Measurements from ENCODE around the gene FMO5.
"Not testable (repeated sequence)": the region's sequence is repeated elsewhere in the genome, so short reads cannot be mapped to it uniquely, and the experiment has no call there.

Gene FMO5

DNA sequence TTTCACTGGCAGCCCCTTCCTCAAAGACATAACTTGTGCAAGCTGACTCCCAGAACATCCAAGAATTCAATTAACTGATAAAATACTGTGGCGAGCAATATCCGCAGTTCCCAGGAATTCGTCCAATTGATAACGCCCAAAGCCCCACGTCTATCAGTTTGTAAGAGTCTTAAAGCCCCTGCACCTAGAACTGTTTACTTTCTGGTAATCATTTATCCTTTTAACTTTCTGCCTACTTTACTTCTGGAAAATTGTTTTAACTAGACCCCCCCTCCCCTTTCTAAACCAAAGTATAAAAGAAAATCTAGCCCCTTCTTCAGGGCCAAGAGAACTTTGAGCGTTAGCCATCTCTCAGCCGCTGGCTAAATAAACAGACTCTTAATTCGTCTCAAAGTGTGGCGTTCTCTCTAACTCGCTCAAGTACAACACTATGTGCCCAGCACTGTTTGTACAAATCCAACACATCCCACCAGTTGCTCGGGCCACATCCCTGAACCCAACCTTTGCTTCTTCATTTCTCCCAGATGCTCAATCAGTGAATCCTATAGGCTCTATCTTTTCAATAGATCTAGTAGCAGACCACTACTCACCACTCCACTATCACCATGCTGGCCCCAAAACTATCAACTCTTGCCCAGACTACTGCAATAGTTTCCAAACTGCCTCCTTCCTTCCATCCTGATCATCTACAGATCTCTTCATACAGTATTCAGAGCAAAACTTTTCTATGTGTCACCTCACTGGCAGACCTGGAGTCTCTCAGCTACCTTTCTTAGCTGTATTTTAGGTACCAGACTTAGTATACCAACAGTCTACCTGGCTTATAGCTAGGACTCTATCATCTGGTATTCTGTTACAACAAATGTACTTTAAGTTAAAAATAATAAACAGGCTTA is 14.0 kb upstream of the FMO5 start:
- no peak overlapping the region for H3K4me3 ChIP-seq (ENCODE audit: low read depth, low read length)
- TF ChIP-seq, protein P1, sequence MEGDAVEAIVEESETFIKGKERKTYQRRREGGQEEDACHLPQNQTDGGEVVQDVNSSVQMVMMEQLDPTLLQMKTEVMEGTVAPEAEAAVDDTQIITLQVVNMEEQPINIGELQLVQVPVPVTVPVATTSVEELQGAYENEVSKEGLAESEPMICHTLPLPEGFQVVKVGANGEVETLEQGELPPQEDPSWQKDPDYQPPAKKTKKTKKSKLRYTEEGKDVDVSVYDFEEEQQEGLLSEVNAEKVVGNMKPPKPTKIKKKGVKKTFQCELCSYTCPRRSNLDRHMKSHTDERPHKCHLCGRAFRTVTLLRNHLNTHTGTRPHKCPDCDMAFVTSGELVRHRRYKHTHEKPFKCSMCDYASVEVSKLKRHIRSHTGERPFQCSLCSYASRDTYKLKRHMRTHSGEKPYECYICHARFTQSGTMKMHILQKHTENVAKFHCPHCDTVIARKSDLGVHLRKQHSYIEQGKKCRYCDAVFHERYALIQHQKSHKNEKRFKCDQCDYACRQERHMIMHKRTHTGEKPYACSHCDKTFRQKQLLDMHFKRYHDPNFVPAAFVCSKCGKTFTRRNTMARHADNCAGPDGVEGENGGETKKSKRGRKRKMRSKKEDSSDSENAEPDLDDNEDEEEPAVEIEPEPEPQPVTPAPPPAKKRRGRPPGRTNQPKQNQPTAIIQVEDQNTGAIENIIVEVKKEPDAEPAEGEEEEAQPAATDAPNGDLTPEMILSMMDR (IDR thresholded peaks at IDR 0.05; ENCODE audit: low read depth, low read length), result no peak
- in situ Hi-C loops (cut with HindIII; ENCODE audit: low sequenced_read_pairs), result no loop called here
- no peak for DNase-seq (ENCODE audit: low read depth, low spot score)

DNA sequence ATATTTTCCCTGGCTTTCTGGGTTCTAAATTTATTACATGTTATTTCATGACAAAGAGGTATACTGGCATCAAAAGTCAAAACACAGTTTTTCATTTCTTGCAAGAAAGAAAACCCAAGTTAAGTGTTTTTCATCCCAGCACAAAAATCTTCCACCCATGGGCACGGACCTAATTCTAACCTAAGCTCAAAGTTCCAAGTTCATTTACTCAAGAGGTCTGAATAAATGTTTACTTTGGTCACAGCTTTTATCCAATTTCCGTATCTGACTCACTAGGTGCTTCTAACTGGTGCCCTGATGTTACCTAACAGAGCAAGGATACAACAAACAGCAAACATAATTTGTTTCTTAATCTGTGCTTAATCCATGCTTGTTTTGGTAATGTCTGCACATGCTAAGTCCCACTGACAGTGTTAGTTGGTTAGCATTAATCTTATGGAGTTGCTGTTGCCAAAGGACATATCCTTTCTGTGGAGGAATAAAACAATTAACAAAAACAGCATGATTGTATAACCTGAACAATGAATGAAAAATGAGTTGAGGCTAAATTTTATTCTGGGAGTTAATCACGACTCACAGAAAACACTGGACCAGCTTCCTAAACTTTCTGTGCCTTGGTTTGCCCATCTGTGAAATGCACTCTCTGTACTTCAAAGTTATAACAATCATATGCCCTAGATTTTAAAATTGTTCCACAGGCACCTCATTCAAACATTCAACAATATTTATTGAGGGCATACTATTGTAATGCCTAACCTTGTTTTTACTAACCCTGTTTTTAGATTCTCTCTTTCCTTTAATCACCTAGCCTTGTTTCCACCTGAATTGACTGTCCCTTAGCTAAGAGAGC is 13.1 kb upstream of the FMO5 start:
- in situ Hi-C loops (cut with HindIII; ENCODE audit: low sequenced_read_pairs), result no loop called here
- H3K4me3 ChIP-seq (ENCODE audit: low read depth, low read length), result no peak overlapping the region
- TF ChIP-seq, protein P1 (IDR thresholded peaks at IDR 0.05; ENCODE audit: low read depth, low read length), result no peak
- DNase-seq (ENCODE audit: low read depth, low spot score), result no peak

DNA sequence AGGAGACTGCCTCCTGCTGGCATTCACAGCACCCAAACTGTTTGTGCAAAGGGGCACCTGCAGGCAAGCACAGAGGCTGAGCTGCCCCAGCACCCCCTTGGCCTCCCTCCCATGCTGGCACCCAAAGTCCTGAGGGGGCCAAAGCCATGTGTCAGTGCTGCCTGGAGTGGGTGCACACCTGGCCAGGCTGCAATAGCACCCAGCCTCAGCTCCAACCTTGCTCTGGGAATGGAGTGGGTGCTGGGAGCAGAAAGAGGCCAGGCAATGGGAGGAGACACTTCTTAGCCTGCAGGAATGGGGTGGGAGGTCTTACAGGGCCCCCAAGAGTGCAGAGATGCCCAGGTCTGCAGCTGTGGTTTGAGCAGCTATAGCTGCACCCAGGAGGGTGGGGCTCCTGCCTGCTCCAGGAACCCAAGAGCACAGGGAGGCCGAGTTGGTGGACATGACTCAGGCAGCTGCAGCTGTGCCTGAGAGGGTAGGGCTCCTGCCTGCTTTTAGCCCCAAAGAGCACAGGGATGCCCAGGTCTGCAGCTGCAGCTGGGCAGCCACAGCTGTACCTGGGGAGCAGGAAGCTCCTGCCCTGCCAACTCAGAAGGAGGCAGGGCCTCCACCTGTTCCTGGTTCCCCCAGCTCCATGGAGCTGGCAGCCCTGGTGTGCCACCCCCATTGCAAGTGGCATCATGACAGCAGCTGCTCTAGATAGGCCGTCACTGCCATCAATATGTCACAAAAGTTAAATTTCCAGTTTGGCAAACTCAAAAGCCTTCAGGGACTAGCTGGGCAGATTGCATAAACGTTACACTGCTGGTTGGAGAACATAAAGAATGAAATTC is 12.0 kb upstream of the FMO5 start:
- H3K4me3 ChIP-seq (ENCODE audit: low read depth, low read length), result no peak overlapping the region
- in situ Hi-C loops (cut with HindIII; ENCODE audit: low sequenced_read_pairs), result no loop called here
- no peak for DNase-seq (ENCODE audit: low read depth, low spot score)
- TF ChIP-seq, protein P1 (IDR thresholded peaks at IDR 0.05; ENCODE audit: low read depth, low read length), result no peak

DNA sequence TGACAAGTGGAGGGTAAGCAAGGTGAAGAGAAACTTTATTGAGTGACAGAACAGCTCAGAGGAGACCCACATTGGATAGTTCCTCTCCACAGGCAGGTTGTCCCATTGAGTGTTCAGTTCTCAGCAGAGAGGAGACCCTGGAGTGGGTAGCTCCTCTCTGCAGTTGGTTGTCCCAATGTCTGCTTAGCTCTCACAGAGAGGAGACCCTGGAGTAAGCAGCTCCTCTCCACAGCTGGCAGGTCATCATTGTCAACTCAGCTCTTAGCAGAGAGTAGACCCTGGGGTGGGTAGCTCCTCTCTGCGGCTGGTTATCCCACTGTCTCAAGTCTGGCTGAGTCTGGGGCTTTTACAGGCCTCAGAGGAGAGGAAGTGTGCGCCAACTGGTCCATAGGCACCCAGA is 11.3 kb upstream of the FMO5 start:
- H3K4me3 ChIP-seq (ENCODE audit: low read depth, low read length), result no peak overlapping the region
- TF ChIP-seq, protein P1 (IDR thresholded peaks at IDR 0.05; ENCODE audit: low read depth, low read length), result no peak
- DNase-seq (ENCODE audit: low read depth, low spot score), result no peak
- in situ Hi-C loops (cut with HindIII; ENCODE audit: low sequenced_read_pairs), result no loop called here

DNA sequence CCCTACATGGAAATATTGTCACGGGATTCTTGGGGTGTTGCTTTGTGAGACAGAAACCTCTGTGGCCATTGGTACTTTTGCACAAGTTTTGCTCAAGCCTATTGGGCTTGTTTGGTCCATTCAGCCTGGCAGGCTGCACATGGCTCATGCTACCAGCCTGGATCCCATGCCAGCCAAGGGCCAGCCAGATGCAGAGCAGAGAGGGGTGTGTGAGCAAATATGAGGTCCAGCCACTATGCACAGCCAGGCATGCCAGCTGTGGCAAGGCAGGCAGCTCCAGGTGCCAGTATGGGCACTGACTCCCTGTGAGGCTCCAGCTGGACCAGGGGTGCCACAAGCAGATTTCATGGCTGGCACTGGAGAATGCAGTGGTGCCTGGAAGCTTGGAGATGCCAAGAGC is 10.7 kb upstream of the FMO5 start:
- no peak overlapping the region for H3K4me3 ChIP-seq (ENCODE audit: low read depth, low read length)
- no peak for DNase-seq (ENCODE audit: low read depth, low spot score)
- TF ChIP-seq, protein P1 (IDR thresholded peaks at IDR 0.05; ENCODE audit: low read depth, low read length), result no peak
- in situ Hi-C loops (cut with HindIII; ENCODE audit: low sequenced_read_pairs), result no loop called here

DNA sequence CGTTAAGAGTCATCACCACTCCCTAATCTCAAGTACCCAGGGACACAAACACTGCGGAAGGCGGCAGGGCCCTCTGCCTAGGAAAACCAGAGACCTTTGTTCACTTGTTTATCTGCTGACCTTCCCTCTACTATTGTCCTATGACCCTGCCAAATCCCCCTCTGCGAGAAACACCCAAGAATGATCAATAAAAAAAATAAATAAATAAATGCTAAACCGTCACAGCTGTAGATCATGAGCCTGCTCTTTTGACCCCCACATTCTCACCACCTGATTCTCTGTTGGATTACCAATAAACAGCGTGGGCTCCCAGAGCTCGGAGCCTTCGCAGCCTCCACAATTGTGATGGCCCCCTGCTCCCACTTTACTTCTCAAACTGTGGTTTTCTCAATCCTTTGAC is 8.8 kb upstream of the FMO5 start:
- in situ Hi-C loops (cut with HindIII; ENCODE audit: low sequenced_read_pairs); H3K4me3 ChIP-seq (ENCODE audit: low read depth, low read length); DNase-seq (ENCODE audit: low read depth, low spot score): not testable (repeated sequence)

DNA sequence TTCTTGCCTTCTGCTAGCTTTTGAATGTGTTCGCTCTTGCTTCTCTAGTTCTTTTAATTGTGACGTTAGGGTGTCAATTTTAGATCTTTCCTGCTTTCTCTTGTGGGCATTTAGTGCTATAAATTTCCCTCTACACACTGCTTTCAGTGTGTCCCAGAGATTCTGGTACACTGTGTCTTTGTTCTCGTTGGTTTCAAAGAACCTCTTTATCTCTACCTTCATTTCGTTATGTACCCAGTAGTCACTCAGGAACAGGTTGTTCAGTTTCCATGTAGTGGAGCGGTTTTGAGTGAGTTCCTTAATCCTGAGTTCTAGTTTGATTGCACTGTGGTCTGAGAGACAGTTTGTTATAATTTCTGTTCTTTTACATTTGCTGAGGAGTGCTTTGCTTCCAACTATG is 5.9 kb upstream of the FMO5 start:
- DNase-seq (ENCODE audit: low read depth, low spot score); in situ Hi-C loops (cut with HindIII; ENCODE audit: low sequenced_read_pairs); H3K4me3 ChIP-seq (ENCODE audit: low read depth, low read length): not testable (repeated sequence)

Data from astrocyte of the spinal cord (primary cell).